Neural crest cell (in vitro differentiated cells): ENCODE data around the gene CNTN4. TPM values are rescaled to one million over a fixed set of nuclear protein-coding genes. Genes with fewer than 3 reads are reported as not detected.

Source experiments
- DNase-seq: peaks from one replicate; pipeline ENCODE4 v3.0.0; 2021; ENCODE audit warnings: low read depth, mixed read lengths, low spot score
- H3K27ac Mint-ChIP-seq: one replicate; pipeline ENCODE4 v1.8.0; 2021; ENCODE audit warnings: mild to moderate bottlenecking, mixed read lengths; ENCODE audit not compliant: unreplicated experiment
- H3K27me3 Mint-ChIP-seq: 2 replicates; pipeline ENCODE4 v1.8.0; 2021; ENCODE audit warnings: low read depth, mild to moderate bottlenecking, mixed read lengths
- H3K36me3 Mint-ChIP-seq: 2 replicates; pipeline ENCODE4 v1.8.0; 2021; ENCODE audit warnings: low read depth, mild to moderate bottlenecking, mixed read lengths
- H3K4me1 Mint-ChIP-seq: 2 replicates; pipeline ENCODE4 v1.8.0; 2021; ENCODE audit warnings: mixed read lengths
- H3K4me3 Mint-ChIP-seq: one replicate; pipeline ENCODE4 v1.8.0; 2021; ENCODE audit warnings: mild to moderate bottlenecking, mixed read lengths
- H3K9me3 Mint-ChIP-seq: 2 replicates; pipeline ENCODE4 v1.8.0; 2021; ENCODE audit warnings: mixed read lengths
- CTCF ChIP-seq: fragments of 200-600 bp; sonication (generic); conservative IDR thresholded peaks from 2 replicates; pipeline ENCODE4 v1.5.0; 2021; ENCODE audit warnings: antibody characterized with exemption, mild to moderate bottlenecking
- total RNA-seq: library from RNA; stranded (reverse); gene quantifications from 2 replicates; pipeline ENCODE4 v1.2.1, GENCODE V29; 2021

CNTN4 gene
- total RNA-seq, 1 donor from 2014 or later, result 2.9 TPM

- Mint-ChIP-seq H3K4me3 (no peak overlapping the region), H3K36me3 (no peaks in the 10 kb centered on the region), H3K27ac (no peak overlapping the region), H3K9me3 (peaks cover 5% of the 10 kb centered on the region), H3K4me1 (no peaks in the 10 kb centered on the region), H3K27me3 (peaks cover 3% of the 10 kb centered on the region)
- no peak for TF ChIP-seq CTCF
- DNase-seq, result no peak
Measured at GRCh38 chr3:2873986-2874385, 775.3 kb downstream of the CNTN4 start.

- Mint-ChIP-seq H3K4me1 (no peaks in the 10 kb centered on the region), H3K9me3 (peaks cover 6% of the 10 kb centered on the region), H3K27ac (no peak overlapping the region), H3K4me3 (no peak overlapping the region), H3K36me3 (no peaks in the 10 kb centered on the region), H3K27me3 (peaks cover 3% of the 10 kb centered on the region)
- no peak for DNase-seq
- no peak for TF ChIP-seq CTCF
Measured at GRCh38 chr3:2875699-2876098, 777.0 kb downstream of the CNTN4 start.

DNA sequence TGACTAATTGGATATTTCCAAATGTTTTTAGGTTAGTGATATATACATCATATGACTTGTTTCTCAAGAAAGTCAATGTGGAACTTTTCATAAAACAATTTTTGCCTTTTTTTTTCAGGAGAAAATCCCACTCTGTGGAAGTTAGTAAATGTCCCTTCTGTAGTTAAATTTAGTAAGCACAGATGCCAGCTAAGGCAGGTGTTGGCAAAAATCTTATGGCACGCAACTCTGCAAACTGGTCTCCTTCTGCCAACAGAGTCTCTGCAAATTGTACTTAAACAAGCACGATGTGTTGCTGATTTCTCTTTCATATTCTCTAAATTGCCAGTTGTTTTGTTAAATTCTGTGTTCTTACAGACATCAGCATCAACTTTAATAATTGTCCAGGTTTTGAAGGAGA is 777.7 kb downstream of the CNTN4 start:
- no peak for DNase-seq
- Mint-ChIP-seq H3K9me3 (peaks cover 6% of the 10 kb centered on the region), H3K36me3 (no peaks in the 10 kb centered on the region), H3K27me3 (no peaks in the 10 kb centered on the region), H3K4me3 (no peak overlapping the region), H3K27ac (no peak overlapping the region), H3K4me1 (no peaks in the 10 kb centered on the region)
- TF ChIP-seq CTCF, result no peak

DNA sequence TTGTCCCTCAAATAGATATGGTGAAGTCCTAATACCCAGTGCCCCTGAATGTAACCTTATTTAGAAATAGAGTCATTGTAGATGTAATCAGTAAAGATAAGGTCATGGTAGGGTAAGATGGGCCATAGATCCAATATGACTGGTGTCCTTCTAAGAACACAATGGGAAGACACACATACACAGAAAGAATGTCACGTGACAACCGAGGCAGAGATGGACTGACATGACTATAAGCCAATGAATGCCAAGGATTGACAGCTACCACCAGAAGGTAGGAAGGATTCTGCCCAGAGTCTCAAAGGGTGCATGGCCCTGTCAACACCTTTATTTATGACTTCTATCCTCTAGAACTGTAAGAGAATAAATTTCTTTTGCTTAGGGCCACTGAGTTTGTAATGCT is 780.4 kb downstream of the CNTN4 start:
- Mint-ChIP-seq H3K27me3 (no peaks in the 10 kb centered on the region), H3K4me1 (peaks cover 6% of the 10 kb centered on the region), H3K36me3 (no peaks in the 10 kb centered on the region), H3K27ac (no peak overlapping the region), H3K9me3 (peaks cover 3% of the 10 kb centered on the region), H3K4me3 (no peak overlapping the region)
- no peak for DNase-seq
- no peak for TF ChIP-seq CTCF

DNA sequence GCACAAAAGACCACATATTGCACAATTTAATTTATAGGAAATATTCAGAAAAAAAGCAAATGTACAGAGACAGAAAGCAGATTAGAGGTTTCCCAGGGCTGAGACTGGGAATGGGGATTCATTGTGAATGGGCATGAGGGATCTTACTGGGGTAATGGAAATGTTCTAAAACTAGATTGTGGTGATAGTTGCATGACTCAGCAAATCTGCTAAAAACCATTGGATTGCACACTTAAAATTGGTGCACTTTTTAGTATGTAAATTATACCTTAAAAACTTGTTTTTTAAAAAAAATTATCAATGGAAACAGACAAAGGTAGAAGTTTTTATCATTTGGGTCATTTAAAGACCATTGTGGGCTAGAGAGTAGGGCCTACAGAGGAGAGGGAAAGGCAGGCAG is 780.9 kb downstream of the CNTN4 start:
- H3K27ac Mint-ChIP-seq, result no peak overlapping the region
- TF ChIP-seq CTCF, result no peak
- H3K27me3 Mint-ChIP-seq, result no peaks in the 10 kb centered on the region
- no peak for DNase-seq
- peaks cover 3% of the 10 kb centered on the region for H3K9me3 Mint-ChIP-seq
- H3K4me1 Mint-ChIP-seq, result peaks cover 6% of the 10 kb centered on the region
- no peaks in the 10 kb centered on the region for H3K36me3 Mint-ChIP-seq
- H3K4me3 Mint-ChIP-seq, result no peak overlapping the region
